CD4-positive, alpha-beta T cell treated with Interleukin-17A for 1 hour (primary cell): ENCODE measurements around the gene STRN3.
"Not testable (repeated sequence)": the region's sequence is repeated elsewhere in the genome, so short reads cannot be mapped to it uniquely, and the experiment has no call there.

Source experiments
- DNase-seq: peaks from one replicate; pipeline ENCODE4 v3.0.0-alpha.2; 2020

STRN3 gene

GRCh38 chr14:30999038-30999773, 27.0 kb downstream of the STRN3 start:
- no peak for DNase-seq

- DNase-seq: no peak
Observed at GRCh38 chr14:30998100-30998706, 28.0 kb downstream of the STRN3 start.

- DNase-seq: no peak
Observed at GRCh38 chr14:30996892-30997659, 29.1 kb downstream of the STRN3 start.

GRCh38 chr14:30995689-30996088, 30.5 kb downstream of the STRN3 start:
- DNase-seq: no peak

GRCh38 chr14:30994681-30995620, 31.2 kb downstream of the STRN3 start:
- no peak for DNase-seq

GRCh38 chr14:30993071-30993470, 33.1 kb downstream of the STRN3 start:
- no peak for DNase-seq

GRCh38 chr14:30991408-30991807, 34.8 kb downstream of the STRN3 start:
- no peak for DNase-seq

- DNase-seq: no peak
Observed at GRCh38 chr14:30990770-30991169, 35.4 kb downstream of the STRN3 start.

GRCh38 chr14:30988509-30988908, 37.7 kb downstream of the STRN3 start:
- no peak for DNase-seq

GRCh38 chr14:30985796-30986195, 40.4 kb downstream of the STRN3 start:
- no peak for DNase-seq

GRCh38 chr14:30983858-30984257, 42.3 kb downstream of the STRN3 start:
- no peak for DNase-seq

GRCh38 chr14:30982533-30982932, 43.6 kb downstream of the STRN3 start:
- no peak for DNase-seq

- no peak for DNase-seq
Observed at GRCh38 chr14:30980980-30981379, 45.2 kb downstream of the STRN3 start.

GRCh38 chr14:30980106-30980704, 46.0 kb downstream of the STRN3 start:
- DNase-seq: peak; percentile 77

GRCh38 chr14:30977752-30978151, 48.4 kb downstream of the STRN3 start:
- DNase-seq: no peak

- DNase-seq: no peak
Observed at GRCh38 chr14:30974628-30975027, 51.6 kb downstream of the STRN3 start.

- no peak for DNase-seq
Observed at GRCh38 chr14:30972882-30973582, 53.1 kb downstream of the STRN3 start.

GRCh38 chr14:30972036-30972732, 54.0 kb downstream of the STRN3 start:
- not testable (repeated sequence) for DNase-seq

GRCh38 chr14:30971586-30971985, 54.6 kb downstream of the STRN3 start:
- DNase-seq: no peak

- DNase-seq: not testable (repeated sequence)
Observed at GRCh38 chr14:30969796-30970195, 56.4 kb downstream of the STRN3 start.
